Breast epithelium (tissue), 3 donors: ENCODE results near the gene SKA2.

Source experiments
- CTCF ChIP-seq, 3 donors: fragments of 450-650 bp; IDR thresholded peaks; one replicate each; pipeline ENCODE4 v1.5.1; 2016 to 2017; ENCODE audit warnings: antibody characterized with exemption in 3 of 3, mild to moderate bottlenecking in 3 of 3, moderate library complexity in 3 of 3
- POLR2A ChIP-seq: fragments of 450-650 bp; IDR thresholded peaks from one replicate; pipeline ENCODE4 v1.6.1; 2016; ENCODE audit warnings: antibody characterized with exemption, mild to moderate bottlenecking, moderate library complexity

- TF ChIP-seq CTCF (IDR thresholded peaks at IDR 0.05) (no peak), POLR2A (no peak)
These were observed 28.1 kb downstream of the SKA2 start for GRCh38 chr17:59126809-59127417.
